Ishikawa (cell line): ENCODE measurements around the gene CPNE2.

ENCODE experiments used
- CEBPB ChIP-seq: IDR thresholded peaks from 2 replicates; pipeline ENCODE4 v1.6.1; 2012
- CREB1 ChIP-seq: IDR thresholded peaks from 2 replicates; pipeline ENCODE4 v1.6.1; 2012; ENCODE audit warnings: low read depth
- EGR1 ChIP-seq: IDR thresholded peaks from 2 replicates; pipeline ENCODE4 v1.6.1; 2012
- EP300 ChIP-seq: IDR thresholded peaks from 2 replicates; pipeline ENCODE4 v1.6.1; 2012; ENCODE audit warnings: borderline replicate concordance
- FOXM1 ChIP-seq: IDR thresholded peaks from 2 replicates; pipeline ENCODE4 v1.6.1; 2012; ENCODE audit warnings: low read depth, borderline replicate concordance
- NFIC ChIP-seq: IDR thresholded peaks from 2 replicates; pipeline ENCODE4 v1.6.1; 2012
- RAD21 ChIP-seq: IDR thresholded peaks from 2 replicates; pipeline ENCODE4 v1.6.1; 2012; ENCODE audit warnings: low read depth
- TAF1 ChIP-seq: IDR thresholded peaks from 2 replicates; pipeline ENCODE4 v1.6.1; 2012; ENCODE audit warnings: low read depth, mild to moderate bottlenecking
- TCF12 ChIP-seq: IDR thresholded peaks from 2 replicates; pipeline ENCODE4 v1.6.1; 2012; ENCODE audit warnings: low read depth
- TEAD4 ChIP-seq: IDR thresholded peaks from 2 replicates; pipeline ENCODE4 v1.6.1; 2012
- YY1 ChIP-seq: IDR thresholded peaks from 2 replicates; pipeline ENCODE4 v1.6.1; 2012; ENCODE audit warnings: low read depth
- ZBTB7A ChIP-seq: IDR thresholded peaks from 2 replicates; pipeline ENCODE4 v1.6.1; 2012; ENCODE audit warnings: low read depth
- TF ChIP-seq, protein P1 (sequence below): IDR thresholded peaks from 2 replicates; pipeline ENCODE4 v1.6.1; 2012
- TF ChIP-seq, protein P2 (sequence below): IDR thresholded peaks from 2 replicates; pipeline ENCODE4 v1.6.1; 2012
- TF ChIP-seq, protein P3 (sequence below): IDR thresholded peaks from 2 replicates; pipeline ENCODE4 v1.6.1; 2012; ENCODE audit warnings: low read depth, mild to moderate bottlenecking

Gene CPNE2

DNA sequence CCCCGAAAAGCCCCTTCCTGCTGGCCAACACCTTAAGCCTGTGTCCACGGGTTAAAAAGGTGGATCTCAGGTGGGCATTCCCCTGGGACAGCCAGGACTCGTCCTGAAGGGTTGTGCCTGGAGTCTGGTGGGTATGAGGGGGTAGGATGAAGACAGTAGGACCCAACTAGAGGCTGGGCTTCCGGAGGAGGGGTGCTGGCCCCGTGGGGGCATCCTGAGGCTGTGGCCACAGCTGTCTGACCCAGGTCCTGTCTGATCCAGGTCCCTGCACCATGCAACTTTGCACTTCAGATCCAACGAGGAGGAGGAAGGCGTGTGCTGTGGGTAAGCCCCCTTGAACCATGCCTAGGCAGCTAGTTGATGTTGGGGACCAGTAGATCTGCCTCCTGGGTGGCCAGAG, 37.6 kb upstream of the CPNE2 start:
- TF ChIP-seq ZBTB7A (no peak), NFIC (no peak), RAD21 (no peak), EGR1 (no peak), YY1 (no peak), TAF1 (no peak), TEAD4 (no peak), CEBPB (no peak), FOXM1 (no peak), TCF12 (no peak), EP300 (no peak)
- TF ChIP-seq, protein P1, sequence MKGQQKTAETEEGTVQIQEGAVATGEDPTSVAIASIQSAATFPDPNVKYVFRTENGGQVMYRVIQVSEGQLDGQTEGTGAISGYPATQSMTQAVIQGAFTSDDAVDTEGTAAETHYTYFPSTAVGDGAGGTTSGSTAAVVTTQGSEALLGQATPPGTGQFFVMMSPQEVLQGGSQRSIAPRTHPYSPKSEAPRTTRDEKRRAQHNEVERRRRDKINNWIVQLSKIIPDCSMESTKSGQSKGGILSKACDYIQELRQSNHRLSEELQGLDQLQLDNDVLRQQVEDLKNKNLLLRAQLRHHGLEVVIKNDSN, result no peak
- TF ChIP-seq, protein P2, sequence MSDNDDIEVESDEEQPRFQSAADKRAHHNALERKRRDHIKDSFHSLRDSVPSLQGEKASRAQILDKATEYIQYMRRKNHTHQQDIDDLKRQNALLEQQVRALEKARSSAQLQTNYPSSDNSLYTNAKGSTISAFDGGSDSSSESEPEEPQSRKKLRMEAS, result no peak
- TF ChIP-seq, protein P3, sequence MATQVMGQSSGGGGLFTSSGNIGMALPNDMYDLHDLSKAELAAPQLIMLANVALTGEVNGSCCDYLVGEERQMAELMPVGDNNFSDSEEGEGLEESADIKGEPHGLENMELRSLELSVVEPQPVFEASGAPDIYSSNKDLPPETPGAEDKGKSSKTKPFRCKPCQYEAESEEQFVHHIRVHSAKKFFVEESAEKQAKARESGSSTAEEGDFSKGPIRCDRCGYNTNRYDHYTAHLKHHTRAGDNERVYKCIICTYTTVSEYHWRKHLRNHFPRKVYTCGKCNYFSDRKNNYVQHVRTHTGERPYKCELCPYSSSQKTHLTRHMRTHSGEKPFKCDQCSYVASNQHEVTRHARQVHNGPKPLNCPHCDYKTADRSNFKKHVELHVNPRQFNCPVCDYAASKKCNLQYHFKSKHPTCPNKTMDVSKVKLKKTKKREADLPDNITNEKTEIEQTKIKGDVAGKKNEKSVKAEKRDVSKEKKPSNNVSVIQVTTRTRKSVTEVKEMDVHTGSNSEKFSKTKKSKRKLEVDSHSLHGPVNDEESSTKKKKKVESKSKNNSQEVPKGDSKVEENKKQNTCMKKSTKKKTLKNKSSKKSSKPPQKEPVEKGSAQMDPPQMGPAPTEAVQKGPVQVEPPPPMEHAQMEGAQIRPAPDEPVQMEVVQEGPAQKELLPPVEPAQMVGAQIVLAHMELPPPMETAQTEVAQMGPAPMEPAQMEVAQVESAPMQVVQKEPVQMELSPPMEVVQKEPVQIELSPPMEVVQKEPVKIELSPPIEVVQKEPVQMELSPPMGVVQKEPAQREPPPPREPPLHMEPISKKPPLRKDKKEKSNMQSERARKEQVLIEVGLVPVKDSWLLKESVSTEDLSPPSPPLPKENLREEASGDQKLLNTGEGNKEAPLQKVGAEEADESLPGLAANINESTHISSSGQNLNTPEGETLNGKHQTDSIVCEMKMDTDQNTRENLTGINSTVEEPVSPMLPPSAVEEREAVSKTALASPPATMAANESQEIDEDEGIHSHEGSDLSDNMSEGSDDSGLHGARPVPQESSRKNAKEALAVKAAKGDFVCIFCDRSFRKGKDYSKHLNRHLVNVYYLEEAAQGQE, result no peak

DNA sequence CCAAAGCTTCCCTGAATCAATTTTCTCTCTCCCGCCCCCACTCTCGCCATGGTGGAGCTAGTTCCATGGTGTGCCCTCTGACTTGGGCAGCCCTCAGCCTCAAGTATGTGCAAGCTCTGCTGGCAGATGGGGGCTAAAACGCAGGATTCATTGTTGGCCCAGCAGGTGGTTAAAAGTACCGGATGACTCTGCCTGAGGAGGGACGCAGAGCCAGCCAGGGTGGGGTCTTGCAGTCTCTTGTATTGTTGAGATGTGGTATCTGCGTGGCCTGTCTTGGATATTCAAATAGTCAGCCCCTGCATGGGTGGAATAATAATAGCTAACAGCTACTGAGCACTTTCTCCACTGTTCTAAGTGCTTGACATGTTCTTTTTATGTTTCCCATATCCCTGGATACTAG, 36.7 kb upstream of the CPNE2 start:
- no peak for TF ChIP-seq EGR1

DNA sequence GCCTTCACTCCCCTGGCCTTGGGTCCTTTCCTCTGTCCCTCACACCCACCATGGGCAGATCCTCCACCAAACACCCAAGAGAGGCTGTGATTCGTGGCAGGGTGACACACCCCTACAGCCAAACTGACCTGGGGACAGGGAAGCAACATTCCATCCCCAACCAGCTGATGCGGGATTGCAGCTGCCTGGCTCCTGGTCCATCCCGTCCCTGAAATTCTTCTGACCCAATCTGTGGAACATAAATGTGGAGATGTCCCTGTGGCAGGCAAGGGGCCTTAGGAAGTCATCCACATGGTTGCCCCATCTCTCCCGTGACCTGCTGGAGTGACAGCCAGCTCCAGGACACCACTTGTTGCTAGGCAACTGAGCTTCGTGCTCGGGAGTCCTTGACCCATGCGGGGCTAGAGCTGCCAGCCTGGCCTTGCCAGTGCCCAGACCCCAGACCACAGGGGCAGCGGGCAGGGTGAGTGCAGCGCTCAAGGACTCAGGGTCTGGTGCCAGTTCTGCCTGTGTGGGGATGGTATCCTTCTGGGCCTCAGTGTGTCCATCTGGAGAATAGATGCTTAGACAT, 34.0 kb upstream of the CPNE2 start:
- no peak for TF ChIP-seq TCF12
- TF ChIP-seq EGR1, result no peak
- TF ChIP-seq NFIC, result no peak
- no peak for TF ChIP-seq EP300

DNA sequence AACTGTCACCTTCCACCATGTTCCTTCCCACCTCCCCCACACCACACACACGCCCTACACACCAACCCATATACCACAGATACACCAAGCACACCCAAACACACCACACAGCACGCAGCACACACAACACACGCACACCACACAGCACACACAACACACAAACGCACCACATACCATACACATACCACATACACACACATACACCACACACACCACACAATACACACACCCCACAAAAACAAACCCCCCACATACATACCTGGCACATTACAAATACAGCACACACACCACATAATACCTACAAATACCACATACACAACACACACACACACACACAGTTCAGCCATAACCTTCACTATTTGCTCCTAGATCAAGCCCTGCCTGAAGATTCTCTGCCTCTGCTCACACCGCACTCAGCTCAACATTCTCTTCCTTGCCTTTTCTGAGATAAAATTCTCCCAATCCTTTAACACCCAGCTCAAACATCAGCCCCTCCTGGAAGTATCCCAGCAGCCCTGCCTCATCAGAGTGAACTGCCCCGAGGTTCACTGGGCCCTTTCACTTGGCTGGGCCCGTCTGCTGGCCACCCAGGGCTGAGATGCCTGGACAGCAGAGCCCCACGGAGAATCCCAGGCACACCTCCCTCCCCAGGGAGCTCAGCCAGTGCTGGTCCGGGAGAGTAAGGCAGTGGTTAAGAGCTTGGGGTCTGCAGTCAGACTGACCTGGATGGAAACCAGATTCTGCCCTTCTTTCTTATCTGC, 31.9 kb upstream of the CPNE2 start:
- TF ChIP-seq, protein P3, result no peak
- TF ChIP-seq, protein P1, result no peak
- no peak for TF ChIP-seq TAF1
- no peak for TF ChIP-seq TCF12
- no peak for TF ChIP-seq FOXM1
- TF ChIP-seq TEAD4, result no peak

DNA sequence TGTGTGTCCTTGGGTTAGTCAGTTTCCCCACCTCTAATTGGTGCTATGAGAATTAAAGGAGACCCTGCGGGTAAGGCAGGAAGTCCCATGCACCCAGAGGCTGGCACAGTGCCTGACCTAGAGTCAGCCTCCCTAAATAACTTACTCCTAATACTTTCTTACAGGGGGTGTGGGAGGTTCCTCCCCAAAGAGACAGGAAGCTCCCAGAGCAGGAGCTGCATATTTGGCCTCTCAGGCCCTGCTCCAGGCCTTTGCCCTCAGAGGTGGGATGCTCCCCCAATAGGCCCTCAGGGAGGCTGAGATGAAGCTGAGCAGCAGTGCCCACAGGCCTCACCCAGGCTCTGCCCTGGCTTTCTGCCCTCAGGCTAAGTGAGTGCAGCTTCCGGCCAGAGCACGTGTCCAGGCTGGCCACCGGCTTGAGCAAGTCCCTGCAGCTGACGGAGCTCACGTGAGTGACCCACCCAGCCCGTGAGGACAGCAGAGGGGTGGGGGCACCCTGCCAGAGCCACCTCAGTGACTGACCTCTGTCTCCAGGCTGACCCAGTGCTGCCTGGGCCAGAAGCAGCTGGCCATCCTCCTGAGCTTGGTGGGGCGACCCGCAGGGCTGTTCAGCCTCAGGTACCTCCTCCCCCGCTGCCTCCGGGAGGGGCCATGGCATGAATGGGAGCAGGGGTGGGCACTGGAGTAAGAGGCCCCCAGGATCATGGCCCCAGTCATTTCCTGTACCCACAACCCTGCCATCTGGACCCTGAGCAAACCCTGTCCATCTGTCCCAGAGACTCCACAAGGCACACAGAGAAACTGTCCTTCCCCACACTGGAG, 31.1 kb upstream of the CPNE2 start:
- no peak for TF ChIP-seq NFIC
- no peak for TF ChIP-seq CEBPB
- TF ChIP-seq, protein P1, result no peak
- TF ChIP-seq YY1, result no peak
- TF ChIP-seq FOXM1, result no peak
- TF ChIP-seq RAD21, result no peak
- no peak for TF ChIP-seq EP300
- TF ChIP-seq, protein P2, result no peak
- TF ChIP-seq CREB1, result no peak

DNA sequence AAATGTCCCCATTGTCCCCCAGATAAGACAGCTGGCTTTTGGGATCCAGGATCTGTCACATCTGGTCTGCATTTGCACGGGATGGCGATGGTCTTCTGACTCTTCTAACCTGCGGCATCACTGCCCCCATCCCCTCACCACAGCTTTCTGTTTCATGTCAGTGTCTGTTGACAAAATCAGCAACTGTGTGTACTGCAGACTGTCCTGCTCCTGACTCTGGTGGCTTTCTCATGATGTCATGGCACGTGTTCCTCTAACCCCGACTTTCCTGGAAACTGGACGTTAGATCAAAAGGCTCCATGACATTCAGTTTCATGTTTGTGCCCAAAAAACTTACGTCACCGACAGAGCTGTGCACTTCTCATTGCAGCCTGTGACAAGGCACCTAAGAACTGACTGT, 30.1 kb upstream of the CPNE2 start:
- no peak for TF ChIP-seq TCF12
- no peak for TF ChIP-seq ZBTB7A
